Measurements from ENCODE around the gene MEGF6.
"Not testable (repeated sequence)": the region's sequence is repeated elsewhere in the genome, so short reads cannot be mapped to it uniquely, and the experiment has no call there.

Gene MEGF6

DNA sequence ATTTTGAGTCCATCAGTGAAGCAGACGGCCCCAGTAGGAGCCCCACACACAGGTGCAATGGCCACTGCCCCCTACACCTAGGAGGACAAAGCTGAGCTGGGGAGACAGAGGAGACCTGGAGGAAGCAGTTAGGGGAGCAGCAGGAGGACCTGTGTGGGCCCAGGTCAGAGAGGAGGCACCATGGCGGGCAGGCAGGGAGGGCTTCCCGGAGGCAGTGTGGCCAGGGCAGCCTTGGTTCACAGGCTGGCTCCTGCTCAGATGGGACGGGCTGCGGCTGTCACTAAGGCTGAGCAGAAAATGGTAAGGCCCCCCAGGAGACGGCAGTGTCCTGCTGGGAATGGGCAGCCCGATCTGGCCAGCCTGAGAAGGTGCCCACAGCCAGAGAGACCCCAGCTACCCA, 15.4 kb downstream of the MEGF6 start:
- no peak for DNase-seq (ENCODE audit: low spot score)

DNA sequence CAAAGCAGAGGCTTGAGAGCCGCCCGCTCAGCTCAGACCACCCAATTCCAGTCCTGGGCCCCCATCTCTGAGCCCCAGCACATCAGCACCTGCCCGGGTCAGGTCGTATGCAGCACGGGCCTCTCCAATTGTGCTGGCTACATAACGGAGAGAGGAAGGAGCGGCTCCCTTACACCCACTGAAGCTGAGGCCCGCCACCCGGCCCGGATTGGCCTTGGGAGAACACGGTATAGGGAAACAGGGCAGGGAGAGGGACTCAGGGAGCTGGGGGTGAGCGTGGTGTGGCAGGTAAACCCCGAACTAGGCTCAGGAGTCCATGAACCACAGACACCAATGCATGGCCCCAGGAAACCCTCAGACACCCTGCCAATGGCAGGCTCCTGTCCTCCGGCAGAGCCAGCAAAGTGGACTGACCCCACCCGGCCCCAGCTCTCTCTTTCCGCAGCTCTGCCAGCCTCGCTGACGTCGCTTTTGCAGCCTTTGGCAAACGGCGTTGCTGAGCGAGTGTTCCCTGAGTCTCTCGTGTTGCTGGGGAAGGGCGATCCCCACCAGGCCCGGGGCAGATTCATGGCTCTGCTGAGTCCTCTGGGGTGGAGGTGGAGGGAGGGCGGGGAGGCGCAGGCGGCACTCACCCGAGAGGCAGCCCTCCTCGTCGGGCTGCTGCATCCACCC, 16.5 kb downstream of the MEGF6 start:
- DNase-seq (ENCODE audit: low spot score), result no peak

- DNase-seq (ENCODE audit: low spot score), result no peak
These were observed 17.6 kb downstream of the MEGF6 start for GRCh38 chr1:3593745-3594144.

DNA sequence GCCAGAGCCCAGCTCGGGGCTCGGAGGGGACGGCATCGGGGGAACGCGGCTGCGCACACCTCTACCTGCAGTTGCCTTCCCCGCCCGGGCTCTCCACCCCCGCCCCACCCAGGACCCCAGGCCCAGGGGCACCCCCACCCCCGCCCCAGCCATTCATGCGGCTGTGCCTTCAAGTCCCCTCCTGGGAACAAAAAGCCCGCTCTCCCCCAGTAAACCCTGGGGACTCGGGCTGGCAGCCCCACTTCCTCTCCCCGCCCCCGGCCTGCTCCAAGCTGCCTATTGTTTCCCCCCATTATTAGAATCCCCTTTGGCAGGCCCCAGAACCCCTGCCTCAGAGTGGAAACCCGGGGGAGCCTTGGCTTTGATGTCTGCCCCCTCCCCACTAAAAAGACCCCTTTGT, 18.0 kb downstream of the MEGF6 start:
- no peak for DNase-seq (ENCODE audit: low spot score)

GRCh38 chr1:3590951-3591865, 20.1 kb downstream of the MEGF6 start:
- no peak for DNase-seq (ENCODE audit: low spot score)

- DNase-seq (ENCODE audit: low spot score), result no peak
These were observed 21.1 kb downstream of the MEGF6 start for GRCh38 chr1:3590139-3590763.

- no peak for DNase-seq (ENCODE audit: low spot score)
These were observed 22.9 kb downstream of the MEGF6 start for GRCh38 chr1:3588395-3588794.

DNA sequence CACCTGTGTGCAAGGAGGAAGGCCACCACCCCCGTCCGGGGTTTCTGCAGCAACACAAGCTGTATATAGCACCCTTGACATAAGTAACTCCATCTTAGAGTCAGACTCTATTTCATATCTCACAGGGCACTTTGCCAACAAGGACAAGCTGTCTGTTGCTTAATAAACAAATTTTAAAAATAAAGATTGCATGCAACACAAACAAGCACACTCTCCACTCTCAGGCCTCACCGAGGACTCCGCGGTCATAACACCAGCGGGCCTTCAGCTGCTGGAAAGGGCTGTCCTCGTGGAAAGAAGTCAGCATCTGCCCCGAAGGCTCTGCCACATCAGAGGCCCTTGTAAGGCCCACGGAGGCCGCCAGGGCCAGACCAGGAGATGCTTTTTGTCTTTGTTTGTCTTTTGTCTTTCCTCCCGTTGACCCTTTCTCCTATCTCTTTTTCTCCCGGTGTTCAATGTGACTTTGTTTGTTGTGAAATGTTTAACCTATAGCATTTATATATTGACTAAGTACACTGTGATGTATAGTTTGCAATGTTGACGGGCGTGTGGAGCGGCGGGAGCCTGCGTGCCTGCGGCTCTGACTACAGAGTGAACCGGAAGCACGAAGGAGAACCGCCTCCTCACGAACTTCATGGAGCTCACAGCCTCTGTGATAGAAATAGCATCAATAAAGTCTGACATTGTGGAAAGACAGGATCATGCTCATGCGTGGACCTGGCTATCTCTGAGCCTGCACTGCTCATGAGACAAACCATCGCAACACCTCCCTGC, 24.1 kb downstream of the MEGF6 start:
- DNase-seq (ENCODE audit: low spot score), result peak; percentile 37

- DNase-seq (ENCODE audit: low spot score), result no peak
These were observed 25.3 kb downstream of the MEGF6 start for GRCh38 chr1:3585940-3586568.

DNA sequence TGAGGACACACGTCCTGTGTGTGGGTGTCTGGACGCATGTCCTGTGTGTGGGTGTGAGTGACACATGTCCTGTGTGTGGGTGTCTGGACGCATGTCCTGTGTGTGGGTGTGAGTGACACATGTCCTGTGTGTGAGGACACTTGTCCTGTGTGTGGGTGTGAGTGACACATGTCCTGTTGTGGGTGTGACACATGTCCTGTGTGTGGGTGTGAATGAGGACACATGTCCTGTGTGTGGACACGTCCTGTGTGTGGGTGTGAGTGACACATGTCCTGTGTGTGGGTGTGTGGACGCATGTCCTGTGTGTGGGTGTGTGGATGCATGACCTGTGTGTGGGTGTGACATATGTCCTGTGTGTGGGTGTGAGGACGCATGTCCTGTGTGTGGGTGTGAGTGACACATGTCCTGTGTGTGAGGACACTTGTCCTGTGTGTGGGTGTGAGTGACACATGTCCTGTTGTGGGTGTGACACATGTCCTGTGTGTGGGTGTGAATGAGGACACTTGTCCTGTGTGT, 25.9 kb downstream of the MEGF6 start:
- DNase-seq (ENCODE audit: low spot score), result not testable (repeated sequence)

GRCh38 chr1:3584915-3585314, 26.4 kb downstream of the MEGF6 start:
- DNase-seq (ENCODE audit: low spot score), result no peak

GRCh38 chr1:3583751-3584150, 27.6 kb downstream of the MEGF6 start:
- not testable (repeated sequence) for DNase-seq (ENCODE audit: low spot score)

DNA sequence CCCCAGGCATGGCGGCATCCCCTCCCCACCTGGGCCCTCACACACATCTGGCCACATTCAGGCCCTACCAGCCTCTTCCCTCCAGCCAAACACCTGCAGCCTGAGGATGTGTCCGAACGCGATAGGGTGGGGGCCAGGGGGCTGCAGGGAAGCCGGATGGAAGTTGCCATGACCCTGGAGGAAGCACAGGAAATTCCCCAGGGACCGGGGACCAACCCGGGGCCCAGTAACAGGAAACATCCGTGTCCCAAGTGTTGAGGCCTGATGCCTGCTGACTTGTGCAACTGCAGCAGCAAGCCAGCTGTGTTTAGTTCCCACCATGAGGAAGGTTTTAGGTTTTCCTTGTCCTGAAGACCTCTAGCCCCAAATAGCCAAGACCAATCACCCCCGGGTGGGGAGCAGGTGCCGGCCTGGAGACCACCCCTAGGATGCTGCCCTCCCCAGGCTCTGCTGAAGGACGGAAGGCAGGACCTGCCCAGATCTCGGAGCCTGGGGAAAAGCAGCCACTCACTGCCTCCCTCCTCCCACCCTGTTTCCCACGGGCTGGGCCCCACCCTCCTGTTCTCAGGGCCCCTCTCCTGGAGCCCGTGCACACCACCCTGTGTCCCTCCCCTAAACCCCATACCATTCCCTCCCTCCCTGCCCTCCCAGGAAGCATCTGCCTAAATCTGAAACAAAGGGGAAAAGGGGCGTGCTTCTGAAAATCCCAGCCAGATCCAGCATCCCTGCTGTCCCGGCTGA, 29.8 kb downstream of the MEGF6 start:
- no peak for DNase-seq (ENCODE audit: low spot score)

GRCh38 chr1:3580231-3580630, 31.1 kb downstream of the MEGF6 start:
- DNase-seq (ENCODE audit: low spot score), result no peak

DNA sequence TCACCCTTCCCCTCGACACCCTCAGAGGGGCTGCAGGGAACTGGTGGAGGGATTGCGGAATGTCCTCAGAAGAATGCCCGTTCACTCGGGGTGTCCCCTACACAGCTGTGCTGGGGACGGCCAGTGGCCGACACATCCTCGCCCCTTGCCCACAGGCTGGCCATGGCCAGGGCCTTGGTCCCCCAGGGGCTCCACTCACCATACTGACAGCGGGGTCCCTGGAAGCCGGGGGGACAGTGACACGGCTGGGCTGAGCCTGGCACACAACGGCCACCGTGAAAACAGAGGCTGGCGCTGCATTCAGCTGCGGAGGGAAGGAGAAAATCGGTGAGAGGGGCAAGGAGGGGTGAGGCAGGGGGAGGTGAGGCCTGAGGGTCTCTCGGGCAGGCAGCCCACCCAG, 31.7 kb downstream of the MEGF6 start:
- DNase-seq (ENCODE audit: low spot score), result no peak

DNA sequence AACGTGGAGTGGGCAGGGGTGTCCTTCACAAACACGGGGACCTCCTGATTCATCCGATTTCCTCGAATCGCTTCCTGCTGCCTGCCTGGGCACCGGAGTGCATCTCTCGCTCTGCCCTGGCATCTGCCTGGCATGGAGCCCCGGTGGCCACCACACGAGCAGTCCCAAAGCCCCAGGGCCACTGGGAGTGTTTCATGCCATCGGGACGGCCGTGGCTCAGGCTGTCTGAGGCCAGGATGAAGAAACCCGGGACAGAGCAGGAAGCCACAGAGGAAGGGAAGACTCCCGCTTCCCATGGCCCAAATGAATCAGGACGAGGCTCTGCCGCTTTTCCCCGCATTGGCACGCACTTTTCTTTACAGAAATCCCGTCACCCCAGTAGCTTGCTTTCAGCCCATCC, 32.4 kb downstream of the MEGF6 start:
- DNase-seq (ENCODE audit: low spot score), result no peak

- no peak for DNase-seq (ENCODE audit: low spot score)
These were observed 32.9 kb downstream of the MEGF6 start for GRCh38 chr1:3578433-3578805.

DNA sequence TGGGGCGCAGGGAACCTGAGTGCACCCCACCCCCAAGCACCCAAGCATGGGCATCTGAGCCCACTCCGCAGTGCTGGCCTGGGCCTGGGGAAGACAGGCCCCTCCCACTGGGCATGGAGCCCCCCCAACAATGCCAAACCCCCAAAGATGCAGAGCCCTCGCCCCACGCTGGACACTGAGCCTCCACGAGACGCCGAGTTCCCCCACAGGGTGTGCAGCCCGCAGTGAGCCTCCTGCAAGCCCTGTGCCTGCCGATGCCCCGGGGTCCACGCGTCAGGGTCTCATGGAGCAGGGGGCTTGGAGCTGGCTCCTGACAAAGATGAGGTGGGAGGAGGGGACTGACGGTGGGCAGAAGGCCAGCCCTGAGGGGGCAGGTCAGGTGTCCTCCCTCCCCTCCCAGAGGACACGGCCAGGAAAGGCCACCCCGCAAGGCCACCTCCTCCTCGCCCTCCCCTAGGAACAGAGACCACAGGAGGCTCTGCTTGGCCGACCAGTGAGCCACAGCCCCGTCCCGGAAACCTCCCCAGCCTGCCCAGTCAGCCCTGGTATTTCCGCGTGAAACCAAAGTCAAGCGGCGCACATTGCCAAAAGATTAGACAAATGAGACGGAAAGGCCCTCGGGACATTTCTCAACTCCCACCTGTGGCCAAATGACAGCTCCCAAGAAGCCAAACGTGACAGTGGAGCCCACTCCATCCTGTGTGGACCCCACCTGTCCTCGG, 33.4 kb downstream of the MEGF6 start:
- no peak for DNase-seq (ENCODE audit: low spot score)

- DNase-seq (ENCODE audit: low spot score), result no peak
These were observed 34.0 kb downstream of the MEGF6 start for GRCh38 chr1:3577300-3577699.

DNA sequence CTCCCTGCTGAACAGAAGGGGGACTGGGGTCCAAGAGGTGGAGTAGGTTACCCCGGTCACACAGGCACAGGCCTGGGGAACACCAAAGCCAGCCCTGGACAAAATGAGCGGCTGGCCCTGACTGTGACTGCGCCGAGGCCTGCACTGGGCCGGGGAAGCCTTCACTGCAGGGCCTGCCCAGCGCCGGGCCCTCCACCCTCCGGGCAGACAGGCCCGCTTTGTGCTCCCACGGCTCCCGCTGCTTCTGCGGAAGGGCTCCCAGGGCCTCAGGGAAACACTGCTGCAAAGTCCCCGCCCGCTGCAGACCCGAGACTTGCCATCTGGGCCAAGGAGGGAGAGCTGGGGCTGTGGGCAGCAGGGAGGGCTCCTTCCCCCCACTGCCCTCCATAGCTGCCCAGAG, 35.3 kb downstream of the MEGF6 start:
- DNase-seq (ENCODE audit: low spot score), result no peak
